Activated T-helper 1 cell treated with Interleukin-2 at 50 U/mL for 16 hours (primary cell): Measurements from ENCODE around the gene LRMDA.

Source experiments
- DNase-seq: peaks from one replicate; pipeline ENCODE4 v3.0.0-alpha.2; 2020; ENCODE audit warnings: low read depth

The LRMDA gene

DNA sequence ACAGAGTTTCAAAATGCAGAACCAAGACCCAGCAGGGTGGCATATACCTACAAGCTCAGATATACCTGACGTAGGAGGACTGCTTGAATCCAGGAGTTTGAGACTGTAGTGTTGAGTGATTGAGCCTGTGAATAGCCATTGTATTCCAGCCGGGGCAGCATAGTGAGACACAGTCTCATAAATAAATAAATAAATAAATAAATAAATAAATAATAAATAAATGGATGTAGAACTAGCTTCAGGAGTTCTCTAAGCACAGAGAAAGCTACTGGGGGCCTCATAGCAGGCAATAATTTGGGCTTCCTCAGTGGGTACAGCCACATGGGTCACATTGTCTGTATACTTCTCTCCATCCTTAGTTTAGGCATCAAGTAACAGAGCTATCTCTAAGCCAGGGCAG is 906.8 kb downstream of the LRMDA start:
- DNase-seq, result no peak

DNA sequence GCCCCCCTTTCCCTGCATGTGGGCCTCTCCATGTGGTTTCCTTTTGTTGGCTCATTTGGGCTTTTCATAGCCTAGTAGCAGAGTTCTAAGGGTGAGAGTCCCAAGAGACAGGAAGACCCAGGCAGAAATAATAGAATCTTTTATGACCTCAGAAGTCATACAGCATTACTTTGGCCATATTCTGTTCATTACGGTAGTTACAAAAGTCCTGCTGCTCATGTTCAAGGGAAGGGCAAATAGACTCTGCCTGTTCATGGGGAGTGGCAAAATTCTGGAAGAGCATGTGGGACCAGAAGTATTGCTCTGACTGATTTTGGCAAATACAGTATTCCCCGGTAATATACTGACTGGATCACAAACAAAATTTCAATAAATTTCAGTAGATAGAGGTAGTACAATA is 910.3 kb downstream of the LRMDA start:
- DNase-seq, result no peak

DNA sequence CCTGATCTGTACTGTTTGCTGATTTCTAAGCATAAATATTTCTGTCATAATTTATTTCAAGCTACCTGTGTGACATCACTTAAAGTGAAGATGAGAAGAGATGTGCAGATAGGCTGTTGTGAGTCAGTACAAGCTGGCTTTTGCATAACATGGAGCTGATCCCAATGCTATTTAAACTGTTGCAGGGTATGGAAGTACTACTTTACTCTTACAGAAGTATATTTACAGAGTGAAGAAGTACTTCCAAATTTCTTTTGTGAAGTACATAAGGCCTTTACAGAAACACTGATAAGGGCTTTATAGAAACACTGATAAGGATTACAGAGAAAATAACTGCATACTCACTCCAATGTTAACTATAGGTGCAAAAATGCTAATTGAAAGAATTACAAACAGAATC is 911.6 kb downstream of the LRMDA start:
- DNase-seq, result no peak

DNA sequence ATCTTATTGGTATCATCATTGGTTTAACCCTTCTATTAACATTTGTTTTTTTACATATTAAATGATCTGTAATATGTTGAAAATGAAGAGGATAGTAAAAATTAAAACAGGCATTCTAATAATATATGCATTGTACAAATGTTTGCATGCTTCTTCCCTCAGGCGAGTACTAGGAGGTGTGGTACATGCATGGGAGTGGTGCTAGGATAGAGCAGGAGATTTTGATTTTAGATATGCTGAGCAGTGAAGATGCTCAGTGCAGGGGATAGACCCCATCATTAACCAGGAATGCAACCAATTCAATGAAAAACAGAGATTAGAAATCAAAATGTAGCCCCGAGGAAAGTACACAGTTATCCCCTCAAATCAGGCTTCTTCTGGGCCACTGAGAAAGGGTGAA is 916.4 kb downstream of the LRMDA start:
- DNase-seq, result no peak

DNA sequence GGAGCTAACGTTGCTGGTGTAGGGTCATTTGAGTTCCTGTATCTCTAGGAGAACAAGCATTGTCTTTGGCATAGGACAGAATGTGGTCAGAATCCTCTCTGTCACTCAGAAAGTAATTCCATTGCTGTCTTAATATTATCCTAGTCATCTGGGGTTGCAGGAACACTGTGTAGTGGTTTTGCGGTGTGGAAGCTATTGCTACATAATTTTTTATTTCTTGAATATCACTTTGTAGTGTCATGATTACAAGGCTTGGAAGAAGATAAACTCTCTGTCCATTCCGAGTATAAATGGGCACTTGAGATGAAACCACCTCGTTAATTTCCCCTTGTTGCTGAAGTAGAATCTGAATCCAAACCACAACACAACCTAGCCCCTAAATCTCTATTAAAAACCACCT is 919.2 kb downstream of the LRMDA start:
- DNase-seq, result no peak

DNA sequence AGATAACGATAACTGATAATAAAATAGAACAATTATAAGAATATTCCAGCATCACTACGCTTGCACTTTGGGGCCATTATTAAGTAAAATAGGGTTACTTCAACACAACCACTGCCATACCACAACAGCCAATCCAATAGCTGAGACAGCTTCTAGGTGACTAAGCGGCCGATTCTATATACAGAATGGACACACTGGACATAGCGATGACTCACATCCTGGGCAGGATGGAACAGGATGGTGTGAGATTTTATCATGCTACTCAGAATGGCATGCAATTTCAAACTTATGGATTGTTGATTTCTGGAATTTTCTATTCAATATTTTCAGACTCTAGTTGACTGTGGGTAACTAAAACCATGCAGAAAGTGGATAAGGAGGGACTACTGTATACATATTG is 920.9 kb downstream of the LRMDA start:
- no peak for DNase-seq

DNA sequence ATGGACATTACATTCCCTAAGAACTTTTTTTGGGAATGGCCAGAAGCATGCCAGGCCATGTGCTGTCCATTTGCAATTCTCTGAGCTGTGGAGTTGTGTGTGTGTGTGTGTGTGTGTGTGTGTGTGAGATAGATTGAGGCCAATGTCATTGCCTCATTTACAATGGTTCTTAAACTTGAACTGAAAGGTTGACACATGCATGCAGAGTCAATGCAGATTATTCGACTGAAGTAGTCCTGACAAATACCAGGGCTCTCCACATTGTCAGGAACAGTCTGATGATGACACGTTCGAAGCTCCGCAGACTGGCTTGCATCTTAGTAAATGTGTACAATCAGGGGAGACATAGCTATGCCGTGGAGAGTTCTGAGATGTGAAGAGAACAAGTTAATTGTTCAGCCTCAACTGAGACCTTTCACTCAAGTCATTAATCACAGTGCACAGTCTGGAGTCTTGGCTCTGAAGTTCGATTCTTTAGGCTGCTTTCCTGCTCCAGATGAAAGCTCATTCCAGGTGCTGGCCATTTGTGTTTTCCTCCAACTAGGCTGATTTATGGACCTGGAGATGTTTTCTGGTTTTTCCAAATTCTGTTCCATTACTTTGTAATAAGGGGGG is 921.9 kb downstream of the LRMDA start:
- no peak for DNase-seq

DNA sequence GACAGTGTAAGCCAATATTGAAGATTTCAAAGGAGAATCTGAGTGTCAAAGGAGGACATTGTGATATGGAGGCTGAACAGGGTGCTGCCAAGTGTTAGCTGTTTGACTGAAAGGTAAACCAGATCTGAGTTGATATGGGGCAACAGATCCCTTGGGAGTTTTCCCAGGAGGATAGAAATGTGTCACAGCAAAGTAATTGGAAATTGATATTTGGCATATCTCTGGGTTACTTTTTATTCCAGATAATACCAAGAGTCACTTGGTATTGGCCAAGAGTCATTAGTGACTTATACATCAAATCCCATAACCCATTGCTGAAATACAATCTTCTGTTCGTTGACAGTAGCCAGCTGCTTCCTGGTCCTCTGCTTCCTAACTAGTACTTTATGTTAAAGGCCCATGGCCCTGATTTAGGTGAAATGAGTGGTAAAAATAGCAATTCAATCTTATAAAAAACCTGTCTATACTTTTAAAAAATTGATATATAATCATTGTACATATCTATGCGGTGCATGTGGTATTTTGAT is 922.9 kb downstream of the LRMDA start:
- no peak for DNase-seq

DNA sequence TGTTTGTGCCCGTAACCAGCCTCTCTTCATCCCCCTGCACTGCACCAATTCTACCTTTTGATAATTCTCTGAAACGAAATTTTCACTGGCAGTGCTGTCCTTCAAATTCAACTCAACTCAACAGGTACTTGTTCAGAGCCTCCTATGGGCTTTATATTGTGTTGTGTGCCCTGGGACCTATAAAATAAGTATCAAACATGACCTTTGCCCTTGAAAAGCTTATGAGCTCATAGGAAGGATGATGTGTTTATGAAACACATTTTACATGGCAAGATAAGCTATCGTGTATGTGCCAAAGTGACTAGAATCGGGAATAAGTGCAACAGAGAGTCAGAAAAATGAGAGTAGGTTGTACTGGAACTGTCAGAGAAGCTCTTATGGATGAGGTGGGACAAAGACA is 923.5 kb downstream of the LRMDA start:
- no peak for DNase-seq

DNA sequence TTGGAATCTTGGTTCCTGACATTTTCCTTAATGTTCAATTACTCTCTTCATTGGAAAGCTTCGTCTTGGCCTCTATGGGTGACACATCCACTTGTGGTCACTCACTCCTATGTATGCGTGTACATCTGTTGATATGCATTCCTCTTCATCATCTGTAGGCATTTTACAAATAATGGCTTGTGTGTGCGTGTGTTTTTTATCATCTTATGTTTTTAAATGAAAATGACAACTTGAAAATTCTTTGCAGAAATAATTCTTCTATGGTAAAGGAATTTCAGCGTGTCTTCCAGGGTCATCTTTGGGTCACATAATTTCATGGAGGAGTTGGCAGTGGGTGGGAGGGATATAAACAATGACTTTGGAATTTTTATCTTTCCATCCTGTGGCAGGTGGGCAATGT is 925.1 kb downstream of the LRMDA start:
- DNase-seq, result no peak

DNA sequence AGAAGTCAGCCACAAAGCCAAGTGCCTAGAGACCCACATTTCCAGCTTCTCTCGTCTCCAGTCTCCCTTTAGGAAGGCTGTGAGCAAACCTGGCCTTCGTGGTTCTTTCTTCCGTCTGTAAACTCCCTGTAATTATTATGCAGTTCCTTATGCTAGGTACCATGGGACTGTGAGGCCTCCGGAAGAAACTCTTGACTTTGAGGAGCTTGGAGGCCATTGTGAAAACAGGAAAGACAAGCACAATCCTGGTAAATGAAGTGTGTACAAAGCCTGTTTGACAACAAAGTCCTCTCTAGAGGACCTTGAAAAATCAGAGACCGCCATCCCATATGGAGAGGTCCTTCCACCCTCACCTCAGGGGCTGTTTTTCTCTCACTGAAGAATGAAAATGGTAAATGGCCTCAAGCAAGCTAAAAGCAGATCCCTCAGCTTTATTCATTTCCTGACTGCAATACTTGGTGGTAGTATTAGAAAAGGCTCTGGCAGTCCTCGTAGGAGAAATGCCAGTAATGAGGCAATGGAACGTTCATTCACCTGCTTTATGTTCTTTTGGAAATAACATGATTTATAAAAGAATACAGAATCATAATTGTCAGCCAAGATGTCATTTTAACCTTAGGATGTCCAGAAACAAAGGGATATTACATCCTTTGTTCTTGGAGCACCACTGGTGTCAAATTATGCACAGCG is 926.4 kb downstream of the LRMDA start:
- DNase-seq, result no peak

DNA sequence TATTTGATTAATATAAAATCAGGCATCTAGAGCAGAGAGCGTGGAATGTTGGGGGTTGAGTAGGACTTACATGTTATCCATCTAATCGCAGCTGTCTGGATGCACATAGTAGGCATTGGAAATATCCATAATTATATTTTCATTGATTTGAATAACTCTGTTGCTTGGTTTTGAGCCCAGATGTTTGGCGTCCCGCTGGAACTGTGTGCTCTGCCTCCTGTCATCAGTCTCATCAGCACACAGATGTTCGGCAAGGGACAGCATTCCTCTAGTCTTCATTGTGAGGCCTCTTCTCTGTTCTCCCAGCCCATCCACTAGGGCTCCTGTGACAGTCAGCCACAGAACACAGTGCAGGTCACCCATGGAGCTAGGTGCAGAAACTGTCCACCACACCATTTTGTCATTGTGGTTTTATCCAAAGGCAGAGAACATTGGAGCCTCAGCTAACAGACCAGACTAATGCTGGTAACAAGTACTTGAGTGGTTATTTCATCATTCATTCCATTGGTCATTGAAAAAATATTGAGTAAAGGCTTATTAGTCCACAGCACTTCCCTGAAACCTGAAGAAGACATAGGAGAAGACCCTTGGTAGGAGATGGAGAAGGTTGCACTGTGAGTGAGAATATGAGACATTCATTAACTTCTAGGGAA is 927.4 kb downstream of the LRMDA start:
- no peak for DNase-seq

DNA sequence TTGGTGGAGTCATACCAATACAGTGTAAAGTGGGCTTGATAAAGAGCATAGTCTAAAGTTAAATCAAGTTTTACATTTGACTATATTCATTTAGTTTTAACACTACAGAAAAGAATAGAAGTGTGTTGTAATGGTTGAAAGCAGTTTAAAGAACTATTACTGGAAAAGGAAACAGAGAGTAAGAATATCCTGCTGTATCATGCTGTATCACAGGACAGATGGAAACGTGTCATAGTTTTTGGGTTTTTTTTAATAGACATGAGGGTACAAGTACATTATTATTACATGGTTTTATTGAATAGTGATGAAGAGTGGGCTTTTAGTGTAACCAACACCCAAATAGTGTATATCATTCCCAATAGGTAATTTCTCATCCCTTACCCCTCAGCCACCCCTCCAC is 944.3 kb downstream of the LRMDA start:
- no peak for DNase-seq

DNA sequence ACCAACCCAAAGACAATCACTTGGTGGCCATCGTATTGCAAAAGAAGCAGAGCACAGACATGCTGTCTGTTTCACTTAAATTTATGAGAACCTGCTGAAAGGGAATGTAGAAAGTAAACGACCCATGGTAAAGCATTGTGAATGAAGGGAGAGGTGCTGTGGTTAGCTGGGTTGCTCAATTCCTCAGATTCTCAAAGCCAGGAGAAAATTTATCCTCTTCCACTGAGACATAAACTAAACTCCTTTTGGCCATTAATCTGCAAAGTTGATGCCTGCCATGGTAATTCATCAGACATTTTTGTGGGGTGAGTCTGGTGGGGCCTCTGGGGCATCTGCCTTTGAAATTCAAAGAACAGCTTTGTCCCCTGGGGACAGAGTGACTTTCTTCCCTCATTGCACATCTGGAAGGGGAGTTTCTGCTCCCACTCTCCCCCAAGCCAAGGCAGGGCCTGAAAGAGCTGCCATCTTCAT is 951.0 kb downstream of the LRMDA start:
- no peak for DNase-seq

DNA sequence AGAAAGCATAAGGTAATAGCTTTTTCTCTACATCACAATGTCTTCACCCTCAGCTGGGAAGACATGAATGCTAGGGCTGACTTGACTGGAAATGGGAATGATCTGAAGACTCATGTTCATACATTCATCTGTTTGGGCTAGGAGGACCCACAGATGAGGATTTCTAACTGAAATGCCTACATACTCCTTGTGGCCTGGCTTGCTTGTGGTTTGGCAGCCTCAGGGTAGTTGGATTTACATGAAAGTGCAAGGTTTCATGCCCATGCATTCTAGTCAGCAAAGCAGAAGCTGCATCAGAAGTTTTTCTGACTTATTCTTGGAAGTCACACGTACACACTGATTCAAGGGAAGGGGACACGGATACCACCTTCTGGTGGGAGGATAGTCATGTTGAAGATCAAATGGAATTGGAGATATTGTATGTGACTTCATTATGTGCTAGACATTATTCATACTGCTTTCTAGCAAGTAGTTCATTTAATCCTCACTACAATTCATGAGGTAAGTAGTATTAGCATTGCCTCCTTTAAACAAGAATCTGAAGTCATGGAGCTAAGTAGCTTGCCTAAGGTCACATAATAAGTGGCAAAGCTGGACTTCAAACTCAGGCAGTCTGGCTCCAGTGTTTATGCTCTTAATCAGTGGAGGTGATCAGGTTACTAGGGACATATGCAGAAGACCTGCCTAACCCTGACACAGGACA is 957.0 kb downstream of the LRMDA start:
- DNase-seq, result no peak

DNA sequence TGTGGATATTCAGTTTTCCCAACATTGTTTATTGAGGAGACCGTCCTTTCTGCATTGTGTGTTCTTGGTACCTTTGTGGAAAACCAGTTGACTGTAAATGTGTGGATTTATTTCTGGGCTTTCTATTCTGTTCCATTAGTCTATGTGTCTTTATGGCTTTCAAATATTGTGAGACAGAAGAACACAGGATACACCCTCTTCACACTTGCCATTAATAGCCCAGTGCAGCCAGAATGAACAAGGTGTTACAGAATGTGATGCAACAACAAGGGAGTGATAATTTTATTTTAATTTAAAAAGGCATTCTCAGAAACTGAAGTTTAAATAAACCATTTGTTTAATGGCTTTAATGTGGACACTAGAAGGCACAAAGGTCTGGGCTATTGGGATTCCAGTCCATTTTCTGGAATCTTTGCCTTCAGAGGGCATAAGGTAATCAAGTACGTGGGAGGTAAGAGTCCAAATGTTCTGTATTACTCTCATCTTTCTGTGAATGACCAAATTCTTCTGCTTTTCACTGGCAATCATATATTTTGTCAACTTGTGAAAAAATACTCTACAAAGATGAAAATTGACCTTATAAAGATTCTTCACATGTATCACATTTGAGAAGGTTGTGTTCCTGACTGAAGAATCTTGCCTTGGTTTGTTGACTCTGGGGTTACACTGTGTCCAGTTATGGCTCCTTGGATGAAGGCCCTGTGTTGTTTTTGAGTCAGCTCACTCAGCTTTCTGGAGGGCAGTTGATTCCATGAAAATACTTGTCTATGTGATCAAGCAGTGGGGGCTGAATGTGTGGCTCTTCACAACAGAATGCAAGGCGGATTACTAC is 962.7 kb downstream of the LRMDA start:
- no peak for DNase-seq

DNA sequence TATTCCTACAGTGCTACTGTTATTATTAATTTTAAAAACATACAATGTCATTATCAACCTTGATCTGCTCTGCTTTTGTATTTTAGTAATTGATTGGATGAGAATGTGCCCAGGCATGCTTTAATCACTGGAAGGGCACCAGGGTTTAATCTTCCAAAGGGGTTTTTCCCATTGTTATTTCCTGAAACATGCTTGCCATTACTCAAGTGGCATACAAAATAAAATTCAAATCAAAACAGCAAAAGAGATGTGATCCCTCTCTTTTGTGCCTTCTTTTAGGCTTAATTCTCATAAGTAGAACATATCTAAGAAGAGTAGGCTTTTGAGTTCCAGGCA is 963.3 kb downstream of the LRMDA start:
- no peak for DNase-seq

DNA sequence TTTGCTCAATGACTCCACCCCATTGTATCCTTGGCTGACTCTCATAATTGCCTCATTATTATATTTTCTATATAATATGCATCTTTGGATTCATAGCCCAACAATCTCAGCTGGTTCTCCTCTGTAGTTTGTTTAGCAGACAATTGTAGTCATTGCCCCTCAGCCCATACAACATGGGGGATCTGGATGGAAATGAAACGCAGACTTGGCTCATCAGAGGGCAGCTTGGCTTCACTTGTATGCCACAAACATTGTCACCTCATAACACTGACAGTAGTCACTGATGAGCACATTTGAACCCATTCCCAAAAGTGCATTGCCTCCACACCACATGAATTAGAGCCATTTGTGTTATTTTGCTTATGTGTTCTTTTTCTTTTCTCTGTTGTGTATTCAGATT is 963.8 kb downstream of the LRMDA start:
- no peak for DNase-seq

DNA sequence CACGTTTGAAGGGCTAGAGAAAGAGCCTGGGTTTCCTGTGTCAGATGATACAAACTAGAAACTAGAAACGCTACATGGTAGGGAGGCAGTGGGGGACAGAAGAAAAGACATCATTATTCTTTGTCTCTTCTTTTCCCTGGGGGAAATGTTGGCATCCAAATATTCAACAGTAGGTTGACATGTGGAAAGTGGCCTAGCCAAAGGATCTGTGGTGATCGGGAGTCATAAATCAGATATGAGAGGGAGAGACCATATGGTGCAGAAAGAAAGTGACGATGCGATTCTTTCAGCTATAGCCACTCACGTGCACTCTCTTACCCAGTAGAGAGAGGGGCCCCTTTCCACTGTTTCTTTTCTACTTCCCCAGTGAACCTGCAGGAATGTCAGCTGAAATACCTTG is 964.7 kb downstream of the LRMDA start:
- DNase-seq, result no peak

DNA sequence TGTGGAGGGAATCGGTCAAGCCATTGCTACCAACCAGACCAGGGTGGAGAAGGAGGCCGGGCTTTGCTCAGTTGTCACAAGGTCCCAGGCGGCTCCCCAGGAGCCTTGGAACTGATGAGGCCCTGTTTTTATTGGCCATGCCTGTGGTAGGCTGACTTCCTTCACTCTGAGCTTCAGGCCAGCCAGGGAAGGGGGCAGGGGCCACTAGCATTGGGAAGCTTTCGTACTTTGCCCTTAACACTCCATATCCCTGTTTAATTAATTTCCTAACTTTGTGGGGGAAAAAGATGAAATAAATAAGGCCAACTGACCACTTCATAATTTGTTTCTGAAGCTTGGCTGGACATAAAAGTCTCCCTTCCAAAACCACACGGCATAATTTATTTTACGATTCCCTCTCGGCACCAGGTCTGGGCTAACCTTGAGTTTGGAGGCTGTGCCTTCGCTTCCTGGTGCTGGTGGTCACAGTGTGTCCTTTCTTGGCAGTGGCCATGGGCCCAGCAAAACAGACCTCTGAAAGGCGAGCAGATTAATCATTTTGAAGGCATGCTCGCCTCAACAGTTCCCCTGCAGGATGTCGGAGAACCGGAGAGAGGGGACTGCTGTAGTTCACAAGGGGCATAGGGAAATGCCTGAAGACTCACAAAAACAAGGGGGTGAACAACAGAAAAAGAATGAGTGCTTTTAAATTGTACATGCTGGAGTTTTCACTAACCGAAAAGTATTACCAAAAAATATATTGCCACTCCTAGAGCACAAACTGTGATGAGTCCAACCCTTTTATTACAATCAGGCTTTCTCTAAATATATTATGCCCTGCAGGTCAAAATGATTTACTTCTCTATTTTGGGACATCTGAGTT is 966.0 kb downstream of the LRMDA start:
- DNase-seq, result no peak
